CD14-positive monocyte (primary cell): ENCODE data around the gene SUZ12. TPM values are rescaled to one million over a fixed set of nuclear protein-coding genes. Genes with fewer than 3 reads are reported as not detected.
"Not testable (repeated sequence)": the region's sequence is repeated elsewhere in the genome, so short reads cannot be mapped to it uniquely, and the experiment has no call there.

Experiments used
- DNase-seq, 3 donors: peaks; one replicate each; pipeline ENCODE4 v3.0.0-alpha.2; 2011 to 2022
- H2AFZ ChIP-seq: 2 replicates; pipeline ENCODE4 v1.6.0; 2012; ENCODE audit warnings: mild to moderate bottlenecking, low read depth, low read length, inconsistent platforms; ENCODE audit not compliant: insufficient read depth, poor library complexity, severe bottlenecking
- H3K27ac ChIP-seq, 2 donors: 1 replicate in 1 of 2; 2 replicates in 1 of 2; pipeline ENCODE4 v1.5.1; 2012 to 2013; ENCODE audit warnings: low read length in 2 of 2, control low read depth in 1 of 2, inconsistent platforms in 1 of 2, low read depth in 1 of 2, mild to moderate bottlenecking in 1 of 2
- H3K27me3 ChIP-seq, 2 donors: one replicate each; pipeline versions ENCODE4 v1.6.0 to v1.6.1; 2011 to 2013; ENCODE audit warnings: low read length in 2 of 2; ENCODE audit not compliant: control insufficient read depth in 2 of 2, insufficient read depth in 2 of 2
- H3K36me3 ChIP-seq, 2 donors: replicated peaks in 1 of 2; 1 replicate in 1 of 2; 2 replicates in 1 of 2; pipeline versions ENCODE4 v1.5.1 to v1.6.1; 2012 to 2013; ENCODE audit warnings: low read length in 2 of 2, control low read depth in 1 of 2, inconsistent platforms in 1 of 2, mild to moderate bottlenecking in 1 of 2; ENCODE audit not compliant: insufficient read depth in 2 of 2, control insufficient read depth in 1 of 2
- H3K4me1 ChIP-seq, 2 donors: 1 replicate in 1 of 2; 2 replicates in 1 of 2; pipeline versions ENCODE4 v1.5.1 to v1.6.1; 2012 to 2013; ENCODE audit warnings: low read length in 2 of 2, control low read depth in 1 of 2, inconsistent platforms in 1 of 2, mild to moderate bottlenecking in 1 of 2, moderate library complexity in 1 of 2; ENCODE audit not compliant: insufficient read depth in 2 of 2, control insufficient read depth in 1 of 2
- H3K4me2 ChIP-seq: replicated peaks from 2 replicates; pipeline ENCODE3; 2012; ENCODE audit warnings: low read length, moderate library complexity, mild to moderate bottlenecking; ENCODE audit not compliant: poor library complexity, severe bottlenecking; ENCODE audit errors: extremely low read depth
- H3K4me3 ChIP-seq, 3 experiments: fragments of 200-600 bp in 1 of 3; sonication (generic) in 1 of 3; replicated peaks in 1 of 3; 1 replicate in 2 of 3; 2 replicates in 1 of 3; pipeline ENCODE4 v1.5.1; 2011 to 2013; ENCODE audit warnings: low read length in 3 of 3, mild to moderate bottlenecking in 3 of 3, control low read depth in 2 of 3, low read depth in 2 of 3, inconsistent platforms in 1 of 3, moderate library complexity in 1 of 3
- H3K79me2 ChIP-seq: 2 replicates; pipeline ENCODE4 v1.6.0; 2012; ENCODE audit warnings: mild to moderate bottlenecking, control low read depth, inconsistent platforms, low read length, moderate library complexity; ENCODE audit not compliant: insufficient read depth
- H3K9ac ChIP-seq: 2 replicates; pipeline ENCODE4 v1.6.0; 2017; ENCODE audit warnings: low read length, mild to moderate bottlenecking; ENCODE audit not compliant: insufficient read depth, poor library complexity, severe bottlenecking
- H3K9me3 ChIP-seq, 2 donors: replicated peaks in 1 of 2; 1 replicate in 1 of 2; 2 replicates in 1 of 2; pipeline versions ENCODE4 v1.5.1 to v1.6.1; 2012 to 2013; ENCODE audit warnings: low read length in 2 of 2, control low read depth in 1 of 2; ENCODE audit not compliant: control insufficient read depth in 1 of 2, insufficient read depth in 1 of 2
- H4K20me1 ChIP-seq: 2 replicates; pipeline ENCODE4 v1.6.0; 2012; ENCODE audit warnings: mild to moderate bottlenecking, low read length, control low read depth, moderate library complexity; ENCODE audit not compliant: insufficient read depth
- H3K27ac Mint-ChIP-seq, 7 donors: one replicate each; pipeline ENCODE4 v1.8.0; 2020; ENCODE audit warnings: mild to moderate bottlenecking in 7 of 7, mixed read lengths in 7 of 7, moderate library complexity in 6 of 7, inconsistent platforms in 2 of 7
- H3K27me3 Mint-ChIP-seq, 3 donors: one replicate each; pipeline ENCODE4 v1.8.0; 2021 to 2022; ENCODE audit warnings: low read depth in 3 of 3, mild to moderate bottlenecking in 3 of 3, mixed read lengths in 3 of 3, moderate library complexity in 3 of 3, inconsistent platforms in 1 of 3
- H3K36me3 Mint-ChIP-seq, 2 donors: one replicate each; pipeline ENCODE4 v1.8.0; 2020; ENCODE audit warnings: mixed read lengths in 2 of 2, inconsistent platforms in 1 of 2, mild to moderate bottlenecking in 1 of 2
- H3K4me1 Mint-ChIP-seq: one replicate; pipeline ENCODE4 v1.8.0; 2020; ENCODE audit warnings: mild to moderate bottlenecking, mixed read lengths
- H3K4me3 Mint-ChIP-seq, 2 donors: one replicate each; pipeline ENCODE4 v1.8.0; 2020; ENCODE audit warnings: mild to moderate bottlenecking in 2 of 2, mixed read lengths in 2 of 2, moderate library complexity in 1 of 2
- H3K9me3 Mint-ChIP-seq, 7 donors: one replicate each; pipeline ENCODE4 v1.8.0; 2020 to 2022; ENCODE audit warnings: mixed read lengths in 7 of 7, mild to moderate bottlenecking in 6 of 7, moderate library complexity in 6 of 7, inconsistent platforms in 2 of 7
- WGBS: methylation state at CpG from one replicate; pipeline ENCODE4 v1.1.5; 2013; ENCODE audit warnings: missing lambda C conversion rate; ENCODE audit not compliant: insufficient coverage; 5-methylcytosine and 5-hydroxymethylcytosine counted together
- intact Hi-C, 2 donors: fragments of 100-400 bp; cut with micrococcal nuclease; formaldehyde crosslinking; loops; one replicate each; pipeline versions ENCODE4 v1.15.0 to v1.15.1; 2023
- polyA plus RNA-seq, 3 donors: library from polyadenylated mRNA; depleted of rRNA in 1 of 3; unstranded in 2 of 3; stranded (reverse) in 1 of 3; fragments of 300-500 nt in 2 of 3; fragments of >200 nt in 1 of 3; fragmentation: Illumina TruSeq in 2 of 3; gene quantifications; 1 replicate in 2 of 3; 2 replicates in 1 of 3; pipeline ENCODE4 v1.2.3, GENCODE V29; 2012 to 2021
- TF ChIP-seq, protein P1 (sequence below): fragments of 200-600 bp; IDR thresholded peaks from one replicate; pipeline ENCODE4 v1.8.0; 2022; ENCODE audit warnings: antibody characterized with exemption, mild to moderate bottlenecking

SUZ12 gene
- polyA plus RNA-seq, 3 donors: 6.3 to 9.9 (median 7.9) TPM

DNA sequence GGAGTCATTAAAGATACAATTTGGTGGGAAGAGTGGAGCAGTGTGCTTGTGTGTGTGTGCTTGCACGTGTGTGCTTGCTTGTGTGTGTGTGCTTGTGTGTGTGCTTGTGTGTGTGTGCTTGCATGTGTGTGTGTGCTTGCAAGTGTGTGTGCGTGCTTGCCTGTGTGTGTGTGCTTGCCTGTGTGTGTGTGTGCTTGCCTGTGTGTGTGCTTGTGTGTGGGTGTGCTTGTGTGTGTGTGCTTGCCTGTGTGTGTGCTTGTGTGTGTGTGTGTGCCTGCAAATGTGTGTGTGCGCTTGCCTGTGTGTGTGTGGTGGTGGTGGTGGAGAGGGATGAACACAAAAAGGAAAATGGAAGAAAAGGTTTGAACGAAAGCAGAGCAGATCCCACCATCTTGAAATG is 90.5 kb downstream of the SUZ12 start:
- H3K4me1 Mint-ChIP-seq, DNase-seq, H3K9me3 ChIP-seq, H3K4me2 ChIP-seq, H3K4me3 ChIP-seq, H3K79me2 ChIP-seq, H2AFZ ChIP-seq, H3K9ac ChIP-seq, intact Hi-C loops, H3K9me3 Mint-ChIP-seq, H3K27me3 Mint-ChIP-seq, H3K4me1 ChIP-seq, H3K27me3 ChIP-seq, H3K4me3 Mint-ChIP-seq, H4K20me1 ChIP-seq, H3K27ac ChIP-seq: not testable (repeated sequence)
- 100% methylated on average over 2 of the region's 4 CpGs for WGBS
- peaks cover 5 to 14% of the 10 kb centered on the region in 2 donors for H3K36me3 ChIP-seq
- H3K27ac Mint-ChIP-seq: peak overlapping the region in 3 of 7 donors; percentile 4 to 82 (median 52)
- peaks cover 16 to 29% of the 10 kb centered on the region in 2 donors for H3K36me3 Mint-ChIP-seq

DNA sequence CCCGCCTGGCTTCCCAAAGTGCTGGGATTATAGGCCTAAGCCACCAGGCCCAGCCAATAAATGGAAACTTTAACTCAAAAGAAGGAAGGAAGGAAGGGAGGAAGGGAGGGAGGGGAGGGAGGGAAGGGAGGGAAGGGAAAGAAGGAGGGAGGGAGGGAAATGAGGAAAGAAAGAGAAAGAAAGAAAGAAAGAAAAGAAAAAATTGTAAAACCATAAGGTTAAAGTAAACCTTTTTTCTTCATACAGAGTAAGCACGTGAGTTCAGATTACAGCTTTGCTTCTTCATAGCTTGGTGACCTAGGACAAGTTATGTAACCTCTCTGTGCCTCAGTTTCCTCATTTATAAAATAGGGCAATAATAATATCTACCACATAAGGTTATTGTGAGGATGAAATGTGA is 96.4 kb downstream of the SUZ12 start:
- Mint-ChIP-seq H3K27me3 (no peaks in the 10 kb centered on the region), H3K9me3 (no peaks in the 10 kb centered on the region), H3K4me3 (no peak overlapping the region), H3K36me3 (peaks cover 38 to 58% of the 10 kb centered on the region in 2 donors), H3K27ac (peak overlapping the region in 1 of 7 donors; percentile 41), H3K4me1 (no peaks in the 10 kb centered on the region)
- intact Hi-C loops: no loop called here
- Histone ChIP-seq H4K20me1 (no peaks in the 10 kb centered on the region), H2AFZ (no peak overlapping the region), H3K9me3 (no peaks in the 10 kb centered on the region), H3K4me3 (no peak overlapping the region), H3K9ac (no peak overlapping the region), H3K4me1 (no peaks in the 10 kb centered on the region), H3K79me2 (no peaks in the 10 kb centered on the region), H3K4me2 (no peak overlapping the region), H3K27me3 (no peaks in the 10 kb centered on the region), H3K27ac (no peak overlapping the region), H3K36me3 (peaks cover 37 to 56% of the 10 kb centered on the region in 2 donors)
- DNase-seq: no peak
- TF ChIP-seq, protein P1, sequence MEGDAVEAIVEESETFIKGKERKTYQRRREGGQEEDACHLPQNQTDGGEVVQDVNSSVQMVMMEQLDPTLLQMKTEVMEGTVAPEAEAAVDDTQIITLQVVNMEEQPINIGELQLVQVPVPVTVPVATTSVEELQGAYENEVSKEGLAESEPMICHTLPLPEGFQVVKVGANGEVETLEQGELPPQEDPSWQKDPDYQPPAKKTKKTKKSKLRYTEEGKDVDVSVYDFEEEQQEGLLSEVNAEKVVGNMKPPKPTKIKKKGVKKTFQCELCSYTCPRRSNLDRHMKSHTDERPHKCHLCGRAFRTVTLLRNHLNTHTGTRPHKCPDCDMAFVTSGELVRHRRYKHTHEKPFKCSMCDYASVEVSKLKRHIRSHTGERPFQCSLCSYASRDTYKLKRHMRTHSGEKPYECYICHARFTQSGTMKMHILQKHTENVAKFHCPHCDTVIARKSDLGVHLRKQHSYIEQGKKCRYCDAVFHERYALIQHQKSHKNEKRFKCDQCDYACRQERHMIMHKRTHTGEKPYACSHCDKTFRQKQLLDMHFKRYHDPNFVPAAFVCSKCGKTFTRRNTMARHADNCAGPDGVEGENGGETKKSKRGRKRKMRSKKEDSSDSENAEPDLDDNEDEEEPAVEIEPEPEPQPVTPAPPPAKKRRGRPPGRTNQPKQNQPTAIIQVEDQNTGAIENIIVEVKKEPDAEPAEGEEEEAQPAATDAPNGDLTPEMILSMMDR: no peak
- 100% methylated on average over 1 of the region's 2 CpGs for WGBS

DNA sequence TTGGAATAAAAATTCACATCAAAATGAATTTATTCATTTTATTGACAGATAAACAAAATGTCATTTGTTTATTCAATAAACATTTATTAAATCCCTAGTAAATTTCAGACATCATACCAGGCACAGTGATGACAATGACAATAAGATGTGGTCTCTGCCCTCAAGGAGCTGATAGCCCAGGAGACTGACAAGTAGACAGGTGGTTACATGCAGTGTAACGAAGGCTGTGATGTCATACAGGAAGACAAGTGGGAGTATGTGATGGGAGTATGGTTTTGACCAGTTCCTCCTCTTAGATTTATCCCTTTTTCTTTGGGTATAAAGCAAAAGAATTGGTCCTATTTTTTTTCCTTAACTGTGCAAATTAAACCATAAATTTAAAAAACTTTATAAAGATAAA is 97.0 kb downstream of the SUZ12 start:
- H3K27me3 ChIP-seq, H4K20me1 ChIP-seq, DNase-seq, H3K79me2 ChIP-seq, H3K4me1 ChIP-seq, intact Hi-C loops, H3K9me3 Mint-ChIP-seq, H3K4me2 ChIP-seq, H3K9me3 ChIP-seq, H2AFZ ChIP-seq, H3K4me3 Mint-ChIP-seq, H3K27me3 Mint-ChIP-seq, H3K4me1 Mint-ChIP-seq, H3K4me3 ChIP-seq, H3K27ac ChIP-seq, H3K9ac ChIP-seq: not testable (repeated sequence)
- H3K36me3 ChIP-seq: peaks cover 37 to 59% of the 10 kb centered on the region in 2 donors
- WGBS: no CpG with 5 or more reads among the region's 1 CpG
- peak overlapping the region in 1 of 7 donors; percentile 36 for H3K27ac Mint-ChIP-seq
- peaks cover 41 to 63% of the 10 kb centered on the region in 2 donors for H3K36me3 Mint-ChIP-seq

DNA sequence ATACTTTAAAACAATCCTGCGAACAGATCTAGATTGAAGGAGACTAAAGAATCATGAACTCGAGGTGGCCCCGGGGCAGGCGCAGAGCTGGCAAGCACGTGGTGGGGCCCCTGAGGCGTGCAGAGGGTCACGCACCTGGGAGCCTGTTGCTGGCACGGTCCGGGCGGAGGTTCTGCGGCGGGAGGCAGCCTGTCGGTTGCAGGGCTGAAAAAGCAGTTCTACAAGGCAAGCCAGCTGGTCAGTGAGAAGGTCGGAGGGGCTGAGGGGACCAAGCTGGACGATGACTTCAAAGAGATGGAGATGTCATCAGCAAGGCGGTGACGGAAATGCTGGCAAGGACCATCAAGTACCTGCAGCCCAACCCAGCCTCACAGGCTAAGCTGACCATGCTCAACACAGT is 103.4 kb downstream of the SUZ12 start:
- H2AFZ ChIP-seq, H3K79me2 ChIP-seq, H3K27me3 Mint-ChIP-seq, H3K9me3 Mint-ChIP-seq, H3K27ac Mint-ChIP-seq, H3K9ac ChIP-seq, H3K27me3 ChIP-seq, H3K9me3 ChIP-seq, H3K27ac ChIP-seq, H3K4me2 ChIP-seq, DNase-seq, intact Hi-C loops, H3K4me3 ChIP-seq, H3K4me1 ChIP-seq, H3K4me1 Mint-ChIP-seq, H4K20me1 ChIP-seq, H3K4me3 Mint-ChIP-seq: not testable (repeated sequence)
- H3K36me3 ChIP-seq: peaks cover 42 to 57% of the 10 kb centered on the region in 2 donors
- 97% methylated on average over 17 of the region's 17 CpGs for WGBS
- H3K36me3 Mint-ChIP-seq: peaks cover 50 to 66% of the 10 kb centered on the region in 2 donors
